SIG-M5 treated with dmso at 0.1 percent for 504 hours (cell line): Measurements from ENCODE around the gene KLHL29.
A peak's percentile ranks its signal among the peaks of the same experiment; 100 is the strongest.

Experiments used
- DNase-seq: peaks from one replicate; lab custom pipeline; 2025; ENCODE audit not compliant: unreplicated experiment; lab: John Stamatoyannopoulos, UW

Gene KLHL29

GRCh38 chr2:23605236-23605635 lies 220.3 kb downstream of the KLHL29 start:
- no peak for DNase-seq

GRCh38 chr2:23606196-23606595 lies 221.2 kb downstream of the KLHL29 start:
- no peak for DNase-seq

- no peak for DNase-seq
Observed at GRCh38 chr2:23606968-23607367, 222.0 kb downstream of the KLHL29 start.

GRCh38 chr2:23607925-23608324 lies 222.9 kb downstream of the KLHL29 start:
- no peak for DNase-seq

GRCh38 chr2:23609254-23609653 lies 224.3 kb downstream of the KLHL29 start:
- no peak for DNase-seq

- DNase-seq: no peak
Observed at GRCh38 chr2:23611839-23612238, 226.9 kb downstream of the KLHL29 start.

GRCh38 chr2:23614701-23615100 lies 229.7 kb downstream of the KLHL29 start:
- no peak for DNase-seq

- no peak for DNase-seq
Observed at GRCh38 chr2:23615216-23616020, 230.4 kb downstream of the KLHL29 start.

GRCh38 chr2:23616630-23617029 lies 231.7 kb downstream of the KLHL29 start:
- no peak for DNase-seq

- no peak for DNase-seq
Observed at GRCh38 chr2:23617167-23617810, 232.3 kb downstream of the KLHL29 start.

- DNase-seq: no peak
Observed at GRCh38 chr2:23617811-23618215, 232.8 kb downstream of the KLHL29 start.

GRCh38 chr2:23618265-23618664 lies 233.3 kb downstream of the KLHL29 start:
- no peak for DNase-seq

- DNase-seq: no peak
Observed at GRCh38 chr2:23618794-23619530, 234.0 kb downstream of the KLHL29 start.

GRCh38 chr2:23619941-23620340 lies 235.0 kb downstream of the KLHL29 start:
- DNase-seq: no peak

- DNase-seq: no peak
Observed at GRCh38 chr2:23620841-23621341, 235.9 kb downstream of the KLHL29 start.

- DNase-seq: no peak
Observed at GRCh38 chr2:23621616-23622015, 236.6 kb downstream of the KLHL29 start.

- DNase-seq: no peak
Observed at GRCh38 chr2:23622466-23622865, 237.5 kb downstream of the KLHL29 start.

- DNase-seq: no peak
Observed at GRCh38 chr2:23622966-23623675, 238.1 kb downstream of the KLHL29 start.

GRCh38 chr2:23624378-23624777 lies 239.4 kb downstream of the KLHL29 start:
- peak; percentile 9 for DNase-seq

- no peak for DNase-seq
Observed at GRCh38 chr2:23624915-23625314, 239.9 kb downstream of the KLHL29 start.

GRCh38 chr2:23625726-23626125 lies 240.7 kb downstream of the KLHL29 start:
- DNase-seq: no peak
